AG04450 (cell line): ENCODE data around the gene COL8A2. TPM values are rescaled to one million over a fixed set of nuclear protein-coding genes. Genes with fewer than 3 reads are reported as not detected.

Source experiments
- CTCF ChIA-PET: fragments of 300-600, 350-600 bp; formaldehyde crosslinking; extraction: SDS; loops from one replicate; lab custom pipeline; 2022; ENCODE audit warnings: antibody characterized with exemption, inconsistent platforms; lab: Charles Lee
- POLR2A ChIA-PET: fragments of 350-600 bp; formaldehyde crosslinking; extraction: SDS; loops from one replicate; lab custom pipeline; 2021; ENCODE audit warnings: antibody characterized with exemption, inconsistent platforms; lab: Yijun Ruan, JAX
- DNase-seq: peaks from one replicate; pipeline ENCODE4 v3.0.0-alpha.2; 2011; ENCODE audit warnings: low read depth, low spot score
- H3K27ac ChIP-seq: one replicate; pipeline ENCODE4 v1.5.1; 2012; ENCODE audit warnings: low read depth, low read length, control low read depth
- H3K27me3 ChIP-seq: one replicate; pipeline ENCODE4 v1.6.0; 2012; ENCODE audit warnings: low read length; ENCODE audit not compliant: control insufficient read depth, insufficient read depth
- H3K4me3 ChIP-seq: 2 replicates; pipeline ENCODE4 v1.5.1; 2011; ENCODE audit warnings: mild to moderate bottlenecking, low read depth, low read length, control low read depth
- H3K9me3 ChIP-seq: 2 replicates; pipeline ENCODE4 v1.5.1; 2012; ENCODE audit warnings: low read length; ENCODE audit not compliant: control insufficient read depth, insufficient read depth
- polyA plus RNA-seq: library from polyadenylated mRNA; depleted of rRNA; stranded (reverse); fragments of >200 nt; gene quantifications from 2 replicates; pipeline ENCODE4 v1.2.3, GENCODE V29; 2011
- TF ChIP-seq, protein P1 (sequence below): IDR thresholded peaks from 2 replicates; pipeline ENCODE4 v1.5.1; 2011; ENCODE audit warnings: low read depth, low read length, control low read depth, inconsistent platforms

The COL8A2 gene
- polyA plus RNA-seq, 1 experiment = 1.5 TPM

DNA sequence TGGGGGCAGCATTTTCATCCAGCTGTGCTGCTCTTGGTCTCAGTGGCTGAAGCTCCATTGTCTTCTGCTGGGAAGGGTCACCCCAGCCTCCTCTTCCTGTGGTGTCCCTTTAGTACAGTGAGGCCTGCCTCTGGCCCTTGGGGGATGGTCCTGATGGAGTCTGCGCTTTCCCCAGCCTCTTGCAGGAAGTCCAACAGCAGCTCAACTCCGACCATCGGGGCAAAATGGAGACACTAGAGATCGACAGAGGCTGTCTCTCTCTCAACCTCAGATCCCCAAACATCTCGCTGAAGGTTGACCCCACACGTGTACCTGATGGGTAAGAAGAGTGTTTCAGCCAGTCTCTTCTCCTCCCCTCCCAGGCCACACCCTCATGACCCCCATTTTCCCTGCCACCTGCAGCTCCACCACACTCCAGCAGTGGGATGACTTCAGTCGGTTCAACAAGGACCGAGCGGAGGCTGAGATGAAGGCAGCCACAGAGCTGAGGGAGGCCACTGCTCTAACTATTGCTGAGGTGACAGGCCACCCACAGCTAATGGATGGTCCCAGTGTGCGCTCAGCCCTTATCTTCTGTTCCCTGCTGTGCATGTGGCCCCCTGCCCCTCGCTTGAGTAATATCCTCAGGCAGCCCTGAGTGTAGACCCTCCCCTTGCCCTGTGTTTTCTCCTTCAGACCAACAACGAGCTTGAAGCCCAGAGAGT, 38.3 kb downstream of the COL8A2 start:
- Histone ChIP-seq H3K27ac (no peak overlapping the region), H3K27me3 (no peaks in the 10 kb centered on the region), H3K4me3 (no peak overlapping the region), H3K9me3 (no peaks in the 10 kb centered on the region)
- DNase-seq = no peak
- ChIA-PET CTCF (interaction anchor here (0.9 to 1.1 kb wide), 2 partner anchors 14 to 19 kb away, joined by 4 read pairs; no protein-coding TSS in a partner anchor), POLR2A (no interaction called here)
- TF ChIP-seq, protein P1, sequence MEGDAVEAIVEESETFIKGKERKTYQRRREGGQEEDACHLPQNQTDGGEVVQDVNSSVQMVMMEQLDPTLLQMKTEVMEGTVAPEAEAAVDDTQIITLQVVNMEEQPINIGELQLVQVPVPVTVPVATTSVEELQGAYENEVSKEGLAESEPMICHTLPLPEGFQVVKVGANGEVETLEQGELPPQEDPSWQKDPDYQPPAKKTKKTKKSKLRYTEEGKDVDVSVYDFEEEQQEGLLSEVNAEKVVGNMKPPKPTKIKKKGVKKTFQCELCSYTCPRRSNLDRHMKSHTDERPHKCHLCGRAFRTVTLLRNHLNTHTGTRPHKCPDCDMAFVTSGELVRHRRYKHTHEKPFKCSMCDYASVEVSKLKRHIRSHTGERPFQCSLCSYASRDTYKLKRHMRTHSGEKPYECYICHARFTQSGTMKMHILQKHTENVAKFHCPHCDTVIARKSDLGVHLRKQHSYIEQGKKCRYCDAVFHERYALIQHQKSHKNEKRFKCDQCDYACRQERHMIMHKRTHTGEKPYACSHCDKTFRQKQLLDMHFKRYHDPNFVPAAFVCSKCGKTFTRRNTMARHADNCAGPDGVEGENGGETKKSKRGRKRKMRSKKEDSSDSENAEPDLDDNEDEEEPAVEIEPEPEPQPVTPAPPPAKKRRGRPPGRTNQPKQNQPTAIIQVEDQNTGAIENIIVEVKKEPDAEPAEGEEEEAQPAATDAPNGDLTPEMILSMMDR = no peak

DNA sequence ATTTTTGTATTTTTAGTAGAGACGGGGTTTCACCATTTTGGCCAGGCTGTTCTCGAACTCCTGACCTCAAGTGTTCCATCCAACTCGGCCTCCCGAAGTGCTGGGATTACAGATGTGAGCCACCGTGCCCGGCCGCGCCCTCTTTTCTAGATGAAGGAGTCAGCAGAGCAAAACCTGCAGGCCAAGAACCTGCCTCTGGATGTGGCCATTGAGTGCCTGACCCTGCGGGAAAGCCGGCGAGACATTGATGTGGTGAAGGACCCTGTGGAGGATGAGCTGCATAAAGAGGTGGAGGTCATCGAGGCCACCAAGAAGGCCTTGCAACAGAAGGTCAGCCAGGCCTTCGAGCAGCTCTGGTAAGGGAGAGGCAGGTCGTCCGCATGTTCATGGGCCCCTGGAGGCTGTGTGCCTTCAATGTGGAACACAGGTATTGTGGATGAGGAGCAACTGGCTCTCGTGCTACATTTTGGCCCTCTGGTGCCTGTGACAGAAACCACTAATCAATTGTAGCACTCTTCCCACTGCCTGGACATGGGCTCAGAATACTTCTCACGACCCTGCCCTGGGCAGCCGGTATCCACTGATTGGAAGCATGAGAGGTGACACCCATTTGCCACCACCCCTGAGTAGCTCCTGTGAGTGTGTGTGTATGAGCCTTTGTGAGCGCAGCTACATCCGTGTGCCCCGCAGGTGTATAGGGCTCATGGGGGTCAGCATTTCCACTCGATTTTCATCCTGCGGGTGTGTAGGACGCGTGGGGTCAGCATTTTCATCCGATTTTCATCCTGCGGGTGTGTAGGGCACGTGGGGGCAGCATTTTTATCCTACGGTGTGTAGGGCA, 39.1 kb downstream of the COL8A2 start:
- POLR2A ChIA-PET = no interaction called here
- no peak overlapping the region for H3K4me3 ChIP-seq
- H3K27me3 ChIP-seq = no peaks in the 10 kb centered on the region
- CTCF ChIA-PET = interaction anchor here (0.9 to 1.1 kb wide), 2 partner anchors 14 to 20 kb away, joined by 4 read pairs; no protein-coding TSS in a partner anchor
- TF ChIP-seq, protein P1 = no peak
- no peak for DNase-seq
- no peaks in the 10 kb centered on the region for H3K9me3 ChIP-seq
- no peak overlapping the region for H3K27ac ChIP-seq

DNA sequence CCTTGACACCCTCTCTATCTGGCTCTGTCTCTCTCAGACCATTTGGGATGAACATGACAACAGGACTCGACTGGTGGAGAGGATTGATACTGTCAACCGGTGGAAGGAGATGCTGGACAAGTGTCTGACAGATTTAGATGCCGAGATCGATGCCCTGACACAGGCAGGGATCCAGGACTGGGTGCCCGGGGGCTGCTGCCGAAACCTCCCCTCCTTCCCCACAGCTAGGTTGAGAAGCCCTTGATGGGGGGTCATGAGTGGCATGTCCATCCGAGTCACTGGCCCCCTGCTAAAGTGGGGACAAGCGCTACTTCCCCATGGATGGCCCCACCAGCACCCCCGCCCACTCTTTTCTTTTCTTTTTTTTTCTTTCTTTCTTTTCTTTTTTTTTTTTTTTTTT, 39.9 kb downstream of the COL8A2 start:
- DNase-seq = no peak
- Histone ChIP-seq H3K27ac (no peak overlapping the region), H3K9me3 (no peaks in the 10 kb centered on the region), H3K4me3 (no peak overlapping the region), H3K27me3 (no peaks in the 10 kb centered on the region)
- POLR2A ChIA-PET = no interaction called here
- CTCF ChIA-PET = interaction anchor here (1.6 kb wide), 1 partner anchor 103 kb away, joined by 3 read pairs; no protein-coding TSS in a partner anchor
- TF ChIP-seq, protein P1 = no peak

DNA sequence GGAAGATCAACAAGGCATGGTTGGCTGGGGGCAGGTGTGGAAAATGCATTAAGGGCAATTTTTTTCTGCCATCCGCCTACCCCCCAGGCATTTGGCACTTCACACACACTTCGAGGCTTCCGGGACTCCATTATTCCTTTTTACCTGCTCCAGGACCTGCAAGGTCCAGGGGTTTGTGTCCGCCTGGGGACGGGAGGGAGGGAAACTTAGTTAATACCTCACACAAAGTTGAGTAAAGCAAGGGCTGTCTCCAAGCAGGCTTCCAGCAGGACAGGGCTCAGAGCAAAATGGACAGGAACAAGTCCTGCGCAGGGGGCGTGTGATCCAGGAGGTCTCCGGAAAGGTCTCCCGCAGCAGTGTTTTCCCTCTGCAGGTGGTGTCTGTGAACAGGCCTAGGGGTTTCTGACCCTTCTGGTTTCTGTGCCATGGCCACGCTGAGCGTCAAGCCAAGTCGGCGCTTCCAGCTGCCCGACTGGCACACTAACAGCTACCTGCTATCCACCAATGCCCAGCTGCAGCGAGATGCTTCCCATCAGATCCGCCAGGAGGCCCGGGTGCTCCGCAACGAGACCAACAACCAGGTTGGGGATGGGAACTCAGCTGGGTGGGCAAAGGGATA, 40.4 kb downstream of the COL8A2 start:
- Histone ChIP-seq H3K9me3 (no peaks in the 10 kb centered on the region), H3K4me3 (peak overlapping the region; percentile 57), H3K27ac (no peak overlapping the region), H3K27me3 (no peaks in the 10 kb centered on the region)
- TF ChIP-seq, protein P1 = no peak
- ChIA-PET POLR2A (interaction anchor here (0.9 kb wide), 1 partner anchor 139 kb away, joined by 3 read pairs; the partner anchor contains the start of gene THRAP3), CTCF (interaction anchor here (0.8 to 1.6 kb wide), 2 partner anchors 50 to 104 kb away, joined by 3 read pairs; no protein-coding TSS in a partner anchor)
- no peak for DNase-seq
